ENCODE measurements around the gene C3orf52. TPM values are rescaled to one million over a fixed set of nuclear protein-coding genes. Genes with fewer than 3 reads are reported as not detected.
"Not testable (repeated sequence)": the region's sequence is repeated elsewhere in the genome, so short reads cannot be mapped to it uniquely, and the experiment has no call there.

C3orf52 gene
- 1.8 TPM for total RNA-seq
- long read RNA-seq, partial matches to known transcripts: 0 of 1 reads
- long read RNA-seq, other reads (novel, unspliced or antisense): 0 of 1 reads

- peak; percentile 97 for ATAC-seq
Measured at GRCh38 chr3:112086076-112086854, at the start of gene C3orf52. TSS of gene C3orf52 (plus strand) at chr3:112086389. CDS start at chr3:112086408, 19 bp downstream.

DNA sequence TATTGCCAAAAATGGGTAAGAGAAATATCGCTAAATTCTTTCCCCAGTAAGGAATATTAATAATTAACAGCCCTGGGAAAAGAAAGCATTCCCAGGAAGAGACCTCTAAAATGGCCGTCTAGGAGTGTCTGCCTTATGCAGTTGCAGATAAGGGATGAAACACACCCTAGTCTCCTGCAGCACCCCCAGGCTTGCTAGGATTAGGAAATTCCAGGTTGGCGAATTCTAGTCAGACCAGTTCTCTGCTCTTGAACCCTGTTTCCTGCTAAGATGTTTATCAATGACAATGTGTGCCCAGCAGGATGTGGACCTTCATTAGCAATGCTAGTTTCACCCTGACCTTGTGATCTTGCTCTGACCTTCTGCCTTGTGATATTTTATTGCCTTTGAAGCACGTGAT, 49.0 kb upstream of the C3orf52 start:
- intact Hi-C loops (cut with DNase I); DNase-seq (ENCODE audit: missing footprints); ATAC-seq: not testable (repeated sequence)

More at GRCh38 chr3:112086076-112086854, at the start of gene C3orf52:
- intact Hi-C loops (cut with DNase I): no loop called here
- DNase-seq (ENCODE audit: missing footprints): peak; percentile 89

GRCh38 chr3:112038863-112039262, 47.3 kb upstream of the C3orf52 start:
- ATAC-seq (no peak), DNase-seq (ENCODE audit: missing footprints) (no peak)
- intact Hi-C loops (cut with DNase I): no loop called here

- intact Hi-C loops (cut with DNase I): no loop called here
- ATAC-seq (no peak), DNase-seq (ENCODE audit: missing footprints) (no peak)
Measured at GRCh38 chr3:112041321-112041720, 44.9 kb upstream of the C3orf52 start.

GRCh38 chr3:112042842-112043280, 43.3 kb upstream of the C3orf52 start:
- ATAC-seq: no peak
- DNase-seq (ENCODE audit: missing footprints): no peak
- intact Hi-C loops (cut with DNase I): loop anchor here (2.0 kb wide), 3 partner anchors 30 to 374 kb away; no protein-coding TSS in a partner anchor

GRCh38 chr3:112043621-112044201, 42.5 kb upstream of the C3orf52 start:
- peak; percentile 87 for ATAC-seq
- intact Hi-C loops (cut with DNase I): loop anchor here (2.0 kb wide), 3 partner anchors 31 to 375 kb away; no protein-coding TSS in a partner anchor
- DNase-seq (ENCODE audit: missing footprints): no peak

GRCh38 chr3:112046599-112046998, 39.6 kb upstream of the C3orf52 start:
- no peak for DNase-seq (ENCODE audit: missing footprints)
- intact Hi-C loops (cut with DNase I): no loop called here
- ATAC-seq: no peak

- intact Hi-C loops (cut with DNase I): no loop called here
- ATAC-seq (no peak), DNase-seq (ENCODE audit: missing footprints) (no peak)
Measured at GRCh38 chr3:112047264-112047663, 38.9 kb upstream of the C3orf52 start.

- intact Hi-C loops (cut with DNase I): no loop called here
- DNase-seq (ENCODE audit: missing footprints): no peak
- ATAC-seq: no peak
Measured at GRCh38 chr3:112048911-112049310, 37.3 kb upstream of the C3orf52 start.

DNA sequence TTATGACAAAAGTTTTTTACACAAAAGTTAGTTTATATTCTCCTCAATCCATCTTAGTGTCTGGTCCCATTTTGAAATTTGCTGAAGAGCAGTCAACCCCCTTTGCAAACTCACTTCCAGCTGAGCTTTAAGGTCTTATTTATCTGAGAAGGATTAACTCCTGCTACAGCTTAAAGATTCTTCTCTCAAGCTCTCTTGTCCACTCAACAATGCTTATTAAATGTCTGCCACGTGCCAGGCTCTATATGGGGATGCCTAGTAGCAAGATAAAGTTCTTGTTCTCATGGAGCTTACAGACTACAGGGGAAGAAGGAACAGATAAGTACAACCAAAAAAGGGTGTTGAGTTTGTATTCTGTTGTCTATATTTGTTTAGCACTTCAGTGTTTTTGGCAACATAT, 33.0 kb upstream of the C3orf52 start:
- intact Hi-C loops (cut with DNase I): no loop called here
- DNase-seq (ENCODE audit: missing footprints) (no peak), ATAC-seq (no peak)

- intact Hi-C loops (cut with DNase I): no loop called here
- ATAC-seq (no peak), DNase-seq (ENCODE audit: missing footprints) (no peak)
Measured at GRCh38 chr3:112056451-112056929, 29.7 kb upstream of the C3orf52 start.

GRCh38 chr3:112059497-112059896, 26.7 kb upstream of the C3orf52 start:
- DNase-seq (ENCODE audit: missing footprints) (no peak), ATAC-seq (no peak)
- intact Hi-C loops (cut with DNase I): no loop called here

- intact Hi-C loops (cut with DNase I): no loop called here
- DNase-seq (ENCODE audit: missing footprints): no peak
- ATAC-seq: no peak
Measured at GRCh38 chr3:112061152-112061551, 25.0 kb upstream of the C3orf52 start.

GRCh38 chr3:112072387-112073060, 13.7 kb upstream of the C3orf52 start:
- DNase-seq (ENCODE audit: missing footprints); intact Hi-C loops (cut with DNase I); ATAC-seq: not testable (repeated sequence)

DNA sequence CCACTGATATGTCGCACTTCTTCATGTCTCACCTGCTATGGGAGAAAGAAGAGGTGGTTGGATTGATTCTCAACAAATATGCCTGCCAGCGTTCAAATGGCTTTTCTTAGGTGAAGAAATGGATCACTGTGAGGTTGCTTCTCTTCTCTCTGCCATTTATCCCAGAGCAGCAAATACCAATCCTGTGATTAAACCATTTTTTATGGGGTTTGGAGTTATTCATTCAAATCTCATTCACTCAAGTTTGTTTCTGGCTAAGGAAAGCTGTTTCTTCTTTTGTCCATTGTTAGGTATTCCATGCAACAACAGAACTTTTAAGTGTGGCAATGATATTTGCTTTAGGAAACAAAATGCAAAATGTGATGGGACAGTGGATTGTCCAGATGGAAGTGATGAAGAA, 12.2 kb upstream of the C3orf52 start:
- DNase-seq (ENCODE audit: missing footprints) (no peak), ATAC-seq (no peak)
- intact Hi-C loops (cut with DNase I): no loop called here

GRCh38 chr3:112074616-112075497, 11.3 kb upstream of the C3orf52 start:
- ATAC-seq: no peak
- DNase-seq (ENCODE audit: missing footprints): no peak
- intact Hi-C loops (cut with DNase I): no loop called here

DNA sequence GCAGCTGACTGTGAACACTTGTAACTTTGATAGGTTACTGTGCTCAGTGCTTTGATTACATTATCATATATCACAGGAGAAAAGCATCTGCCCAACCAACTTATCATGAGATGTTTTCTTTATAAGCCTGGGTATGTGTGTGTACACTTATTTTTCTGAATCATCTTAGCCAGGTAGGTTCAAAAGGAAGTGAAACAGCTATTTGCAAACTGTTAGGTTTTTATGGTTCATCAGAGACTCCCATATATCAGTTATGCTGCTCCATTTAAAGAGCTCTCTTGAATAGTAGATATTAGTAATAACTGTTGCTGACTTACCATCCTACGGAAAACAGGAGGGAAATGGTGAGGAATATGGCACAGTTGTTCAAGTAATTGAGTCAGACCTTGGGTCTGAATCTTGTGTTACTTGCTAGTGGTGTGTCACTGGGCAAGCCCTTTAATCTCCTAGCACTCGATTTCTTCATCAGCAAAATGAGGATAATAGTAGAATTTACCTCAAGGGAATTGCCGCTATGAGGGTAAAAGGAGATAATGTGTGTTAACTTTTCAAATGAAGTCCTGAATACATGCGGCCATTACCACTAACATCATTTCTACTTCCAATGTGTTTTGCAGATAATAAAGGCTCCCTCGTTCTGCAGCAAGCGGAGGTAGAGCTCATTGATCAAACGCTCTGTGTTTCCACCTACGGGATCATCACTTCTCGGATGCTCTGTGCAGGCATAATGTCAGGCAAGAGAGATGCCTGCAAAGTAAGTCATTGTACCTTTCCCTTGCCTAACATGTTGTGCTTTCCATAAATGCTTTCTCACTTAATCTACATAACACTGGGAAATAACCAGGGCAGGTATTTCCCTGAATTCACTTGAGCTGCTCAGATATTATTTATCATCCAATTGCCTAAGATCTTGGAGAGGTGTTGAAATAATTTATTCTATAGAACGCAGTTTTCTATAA, 7.8 kb upstream of the C3orf52 start:
- ATAC-seq (no peak), DNase-seq (ENCODE audit: missing footprints) (no peak)
- intact Hi-C loops (cut with DNase I): no loop called here
